Central memory CD8-positive, alpha-beta T cell (primary cell): ENCODE measurements around the gene PPP4C.
A peak's percentile ranks its signal among the peaks of the same experiment; 100 is the strongest.
"Not testable (repeated sequence)": the region's sequence is repeated elsewhere in the genome, so short reads cannot be mapped to it uniquely, and the experiment has no call there.

Experiments
- ATAC-seq: fragments of 150-1000 bp; cut with Tn5 transposase; replicated peaks from 2 replicates; pipeline ENCODE4 v1.10.0; 2022; ENCODE audit warnings: mild to moderate bottlenecking, moderate FRiP score, moderate number of reproducible peaks; ENCODE audit not compliant: poor library complexity, severe bottlenecking; ENCODE audit errors: extremely low read depth
- DNase-seq, 2 donors: peaks; one replicate each; pipeline ENCODE4 v3.0.0; 2021; ENCODE audit warnings: low spot score in 2 of 2
- H3K27ac Mint-ChIP-seq: one replicate; pipeline ENCODE4 v1.8.0; 2022; ENCODE audit warnings: low read depth, mild to moderate bottlenecking, moderate library complexity, mixed read lengths
- H3K27me3 Mint-ChIP-seq: one replicate; pipeline ENCODE4 v1.8.0; 2022; ENCODE audit warnings: mixed read lengths
- H3K36me3 Mint-ChIP-seq: one replicate; pipeline ENCODE4 v1.8.0; 2022; ENCODE audit warnings: mild to moderate bottlenecking, moderate library complexity, mixed read lengths; ENCODE audit not compliant: insufficient read depth
- H3K4me1 Mint-ChIP-seq: one replicate; pipeline ENCODE4 v1.8.0; 2022; ENCODE audit warnings: mixed read lengths
- H3K4me3 Mint-ChIP-seq: one replicate; pipeline ENCODE4 v1.8.0; 2022; ENCODE audit warnings: mild to moderate bottlenecking, moderate library complexity, mixed read lengths
- H3K9me3 Mint-ChIP-seq: one replicate; pipeline ENCODE4 v1.8.0; 2022; ENCODE audit warnings: mixed read lengths

The PPP4C gene

DNA sequence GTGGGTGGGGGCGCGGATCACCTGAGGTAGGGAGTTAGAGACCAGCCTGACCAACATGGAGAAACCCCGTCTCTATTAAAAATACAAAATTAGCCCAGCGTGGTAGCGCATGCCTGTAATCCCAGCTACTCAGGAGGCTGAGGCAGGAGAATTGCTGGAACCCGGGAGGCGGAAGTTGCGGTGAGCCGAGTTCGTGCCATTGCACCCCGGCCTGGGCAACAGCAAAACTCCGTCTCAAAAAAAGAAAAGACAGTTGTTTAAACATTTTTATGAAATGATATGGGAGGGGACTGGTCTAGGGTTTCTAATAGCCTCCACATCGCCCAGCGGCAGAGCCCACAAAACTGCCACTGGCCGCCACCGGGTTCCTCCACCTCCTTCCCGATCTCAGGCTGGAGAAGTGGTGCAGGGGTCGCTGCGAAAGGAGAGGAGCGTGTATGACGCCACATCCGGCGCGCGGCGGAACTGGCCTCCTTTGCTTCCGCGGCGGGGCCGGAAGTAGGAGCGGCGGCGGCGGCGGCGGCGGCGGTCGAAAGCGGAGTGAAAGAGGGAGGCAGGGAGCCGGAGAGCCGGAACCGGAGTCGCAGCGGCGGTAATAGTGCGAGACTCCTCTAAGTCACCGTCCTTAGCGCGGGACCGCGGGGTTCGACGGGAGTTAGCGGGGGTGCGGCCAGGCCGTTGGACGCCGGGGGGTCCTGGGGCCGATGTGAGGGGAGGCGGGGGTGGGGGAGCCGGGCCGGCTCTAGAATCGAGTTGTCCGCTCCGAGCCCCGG lies at the start of gene PPP4C:
PPP4C (plus strand) TSS at position 492 of the 773 bp plus-strand sequence. CDS start 384 bp downstream, outside the sequence.
- Mint-ChIP-seq H3K27me3 (no peaks in the 10 kb centered on the region), H3K36me3 (peaks cover 43% of the 10 kb centered on the region), H3K27ac (peak within 1 kb of the TSS; percentile 93), H3K4me3 (peak within 1 kb of the TSS; percentile 89), H3K4me1 (peaks cover 29% of the 10 kb centered on the region), H3K9me3 (no peaks in the 10 kb centered on the region)
- ATAC-seq (peak; percentile 92), DNase-seq (peak; percentile 78 to 84)

DNA sequence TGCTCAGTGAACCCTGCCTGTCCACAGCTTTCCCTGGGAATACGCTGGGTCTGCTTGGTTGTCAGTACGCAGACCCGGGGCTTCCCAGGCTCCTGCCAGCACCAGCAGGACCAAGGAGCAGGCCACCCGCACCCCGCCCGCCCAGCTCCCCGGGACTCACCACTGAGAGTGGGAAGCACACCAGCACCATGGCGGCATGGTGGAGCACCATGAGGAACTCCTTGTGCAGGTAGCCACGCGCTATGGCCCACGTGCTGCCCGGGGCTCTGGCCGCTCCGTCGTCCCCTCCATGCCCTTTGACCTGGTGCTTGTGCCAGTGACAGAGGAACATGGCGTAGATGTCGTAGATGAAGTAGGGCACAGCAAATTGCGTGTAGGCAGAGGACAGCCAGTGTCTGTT lies 49.3 kb upstream of the PPP4C start:
- Mint-ChIP-seq H3K4me1 (peaks cover 17% of the 10 kb centered on the region), H3K9me3 (no peaks in the 10 kb centered on the region), H3K27me3 (peaks cover 69% of the 10 kb centered on the region), H3K36me3 (no peaks in the 10 kb centered on the region), H3K4me3 (no peak overlapping the region), H3K27ac (no peak overlapping the region)
- no peak for ATAC-seq
- no peak for DNase-seq

DNA sequence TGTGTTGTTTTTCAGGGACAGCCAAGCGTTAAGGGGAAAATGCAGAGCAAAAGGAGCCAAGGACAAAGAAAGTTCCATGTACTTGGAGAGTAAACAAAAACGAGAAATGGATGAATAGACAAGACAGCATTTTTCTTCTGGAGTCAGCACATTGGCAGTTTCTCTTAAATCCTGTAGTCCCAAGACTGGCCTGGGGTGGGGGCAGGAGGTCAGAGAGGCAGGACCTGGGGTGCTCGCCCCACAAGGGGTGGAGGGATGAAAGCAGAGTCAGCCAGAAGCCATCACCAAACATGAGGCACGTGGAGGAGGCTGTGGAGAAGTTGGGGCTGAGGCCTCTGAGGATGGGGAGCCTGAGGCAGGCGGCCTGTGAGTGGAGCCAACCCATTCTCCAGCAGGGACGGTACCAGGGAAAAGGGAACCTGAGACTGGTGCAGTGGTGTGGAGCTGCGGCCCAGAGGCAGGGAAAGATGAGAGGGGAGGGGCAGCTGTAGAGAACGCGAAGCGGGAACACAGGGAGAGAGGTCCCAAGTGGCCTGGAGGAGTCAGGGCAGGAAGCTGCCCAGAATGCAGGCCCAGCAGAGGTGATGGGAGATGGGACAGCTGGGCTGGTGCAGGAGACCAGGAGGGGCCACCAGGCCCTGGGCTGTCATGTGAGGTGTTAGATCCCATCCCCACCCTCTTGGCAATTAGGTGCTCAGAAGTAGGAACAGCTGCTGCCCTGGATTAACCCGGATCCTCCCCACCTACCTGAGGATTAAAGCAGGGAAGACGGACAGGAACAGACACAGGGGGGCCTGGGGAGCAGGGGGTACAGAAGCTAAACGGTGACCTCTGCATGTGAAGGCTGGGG lies 48.0 kb upstream of the PPP4C start:
- no peak for DNase-seq
- Mint-ChIP-seq H3K4me1 (peaks cover 17% of the 10 kb centered on the region), H3K4me3 (no peak overlapping the region), H3K9me3 (no peaks in the 10 kb centered on the region), H3K36me3 (peaks cover 2% of the 10 kb centered on the region), H3K27ac (no peak overlapping the region), H3K27me3 (peaks cover 83% of the 10 kb centered on the region)
- no peak for ATAC-seq

DNA sequence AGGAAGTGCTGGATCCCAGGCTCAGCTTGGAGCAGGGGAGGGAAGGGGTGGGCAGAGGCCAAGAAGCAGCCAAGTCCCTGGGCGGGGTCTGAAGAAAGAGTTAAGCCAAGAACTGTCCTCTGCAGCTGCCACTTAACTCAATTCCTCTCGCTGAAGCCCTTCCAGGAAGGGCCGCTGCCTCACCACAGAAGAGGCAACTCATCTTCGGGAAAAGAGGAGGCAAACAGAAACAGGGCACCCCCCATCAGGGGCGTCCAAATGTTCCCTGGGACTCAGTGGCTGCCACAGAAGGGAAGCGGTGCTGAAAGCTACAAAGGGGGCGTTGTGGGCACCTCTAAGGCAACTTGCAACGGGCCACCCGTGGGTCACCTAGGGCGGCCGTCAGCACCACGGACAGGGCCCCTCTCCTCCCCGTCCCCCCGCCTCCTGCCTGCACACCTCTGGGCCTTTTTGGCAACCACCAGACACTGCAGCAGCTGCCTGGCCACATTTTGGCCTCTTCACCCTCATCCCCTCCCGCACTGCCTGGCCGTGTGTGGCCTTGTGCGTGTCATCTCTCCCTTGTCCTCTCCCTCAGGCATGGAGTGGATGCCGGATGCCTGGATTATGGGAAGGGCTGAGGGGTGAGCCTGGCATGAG lies 47.2 kb upstream of the PPP4C start:
- Mint-ChIP-seq H3K36me3 (peaks cover 2% of the 10 kb centered on the region), H3K4me1 (peaks cover 17% of the 10 kb centered on the region), H3K27ac (no peak overlapping the region), H3K27me3 (peaks cover 78% of the 10 kb centered on the region), H3K4me3 (no peak overlapping the region), H3K9me3 (no peaks in the 10 kb centered on the region)
- no peak for DNase-seq
- ATAC-seq: no peak

DNA sequence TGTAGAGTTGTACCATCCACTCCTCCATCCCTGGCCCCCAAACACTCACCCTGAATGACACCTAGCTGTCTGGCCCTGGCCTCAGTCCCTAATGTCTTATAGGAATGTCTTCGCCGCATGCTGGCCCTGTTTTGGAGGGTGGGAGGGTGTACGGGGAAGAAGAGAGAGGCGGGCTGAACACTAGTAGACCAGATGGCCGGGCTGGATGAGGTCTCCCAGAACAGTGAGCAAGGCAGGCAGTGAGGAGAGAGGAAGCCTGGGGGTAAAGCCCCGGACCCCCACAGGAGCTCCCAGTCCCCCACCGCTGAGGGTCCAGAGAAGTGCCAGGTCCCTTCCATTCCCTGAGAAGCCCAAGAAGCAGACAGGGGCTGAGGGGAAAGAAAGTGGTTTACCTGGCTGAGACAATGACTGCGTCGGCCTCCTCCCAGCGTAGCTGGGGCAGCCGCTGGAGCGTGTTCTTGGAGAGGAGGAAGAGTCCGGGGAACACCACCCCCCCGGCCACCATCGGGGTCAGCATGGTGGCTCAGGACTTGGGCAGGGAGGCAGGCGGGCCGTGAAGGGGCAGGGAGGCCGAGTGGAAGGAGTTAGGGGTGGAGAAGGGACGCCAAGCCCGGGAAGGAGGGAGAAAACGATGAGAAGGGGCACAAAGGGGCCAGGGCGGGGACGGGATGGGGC lies 45.6 kb upstream of the PPP4C start:
- ATAC-seq (no peak), DNase-seq (no peak)
- Mint-ChIP-seq H3K27me3 (peaks cover 79% of the 10 kb centered on the region), H3K36me3 (peaks cover 2% of the 10 kb centered on the region), H3K4me1 (peaks cover 17% of the 10 kb centered on the region), H3K4me3 (peak overlapping the region; percentile 56), H3K9me3 (no peaks in the 10 kb centered on the region), H3K27ac (no peak overlapping the region)

DNA sequence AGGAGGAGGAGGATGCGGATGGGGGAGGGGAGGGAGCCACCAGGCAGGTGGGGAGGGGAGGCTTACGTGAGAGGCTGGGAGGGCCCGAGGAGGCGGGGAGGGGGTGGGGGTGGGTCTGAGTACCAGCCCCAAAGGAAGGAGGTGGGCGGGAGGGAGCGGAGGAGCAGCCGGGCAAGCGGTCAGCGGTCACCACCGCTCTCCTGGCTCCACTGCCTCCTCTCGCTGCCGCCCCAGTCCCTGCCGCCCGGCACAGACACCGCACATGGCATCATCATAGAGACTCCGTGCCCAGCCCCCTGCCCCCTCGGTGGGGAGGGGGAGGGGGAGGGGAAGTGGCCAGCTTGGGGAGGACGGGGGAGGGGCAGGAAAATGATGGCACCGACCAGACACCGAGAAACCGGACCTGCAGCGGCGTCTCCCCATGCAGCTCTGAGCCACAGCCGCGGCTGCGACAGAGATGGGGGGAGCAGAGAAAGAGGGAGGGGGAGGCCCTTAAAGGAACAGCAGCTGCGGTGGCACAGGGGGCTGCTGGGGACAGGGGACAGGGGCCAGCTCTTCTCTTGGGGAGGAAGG lies 44.9 kb upstream of the PPP4C start, which contains the start of gene TLCD3B:
TLCD3B (minus strand) TSS at position 431 of the 573 bp plus-strand sequence. CDS start 744 bp downstream, outside the sequence.
- Mint-ChIP-seq H3K27me3 (peaks cover 82% of the 10 kb centered on the region), H3K4me3 (peak within 1 kb of the TSS; percentile 56), H3K36me3 (peaks cover 2% of the 10 kb centered on the region), H3K4me1 (peaks cover 17% of the 10 kb centered on the region), H3K9me3 (no peaks in the 10 kb centered on the region), H3K27ac (no peak within 1 kb of the TSS)
- ATAC-seq: no peak
- DNase-seq: no peak

DNA sequence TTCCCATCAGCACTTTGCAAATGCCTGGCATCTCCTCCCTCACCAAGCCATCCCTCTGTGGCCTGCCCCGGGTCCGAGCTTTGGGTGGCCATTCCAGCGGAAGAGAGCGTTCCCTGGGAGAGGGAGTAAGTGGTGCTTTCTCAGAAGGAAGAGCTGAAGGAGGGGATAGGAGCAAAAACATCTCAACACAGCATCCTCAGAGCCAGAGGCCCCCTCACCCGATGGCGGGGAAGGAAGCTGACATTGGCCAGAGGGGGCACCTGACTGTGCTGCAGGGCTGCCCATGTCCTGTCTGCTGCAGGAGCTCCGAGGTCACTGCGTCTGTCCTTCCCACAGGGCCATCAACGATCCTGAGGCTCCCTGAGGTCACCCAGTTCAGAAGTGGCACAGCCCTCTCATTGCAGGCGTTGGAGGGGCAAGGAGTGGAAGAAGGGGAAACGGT lies 44.3 kb upstream of the PPP4C start:
- Mint-ChIP-seq H3K36me3 (peaks cover 2% of the 10 kb centered on the region), H3K4me3 (no peak overlapping the region), H3K27ac (no peak overlapping the region), H3K9me3 (no peaks in the 10 kb centered on the region), H3K27me3 (peaks cover 77% of the 10 kb centered on the region), H3K4me1 (peaks cover 17% of the 10 kb centered on the region)
- no peak for ATAC-seq
- DNase-seq: no peak

DNA sequence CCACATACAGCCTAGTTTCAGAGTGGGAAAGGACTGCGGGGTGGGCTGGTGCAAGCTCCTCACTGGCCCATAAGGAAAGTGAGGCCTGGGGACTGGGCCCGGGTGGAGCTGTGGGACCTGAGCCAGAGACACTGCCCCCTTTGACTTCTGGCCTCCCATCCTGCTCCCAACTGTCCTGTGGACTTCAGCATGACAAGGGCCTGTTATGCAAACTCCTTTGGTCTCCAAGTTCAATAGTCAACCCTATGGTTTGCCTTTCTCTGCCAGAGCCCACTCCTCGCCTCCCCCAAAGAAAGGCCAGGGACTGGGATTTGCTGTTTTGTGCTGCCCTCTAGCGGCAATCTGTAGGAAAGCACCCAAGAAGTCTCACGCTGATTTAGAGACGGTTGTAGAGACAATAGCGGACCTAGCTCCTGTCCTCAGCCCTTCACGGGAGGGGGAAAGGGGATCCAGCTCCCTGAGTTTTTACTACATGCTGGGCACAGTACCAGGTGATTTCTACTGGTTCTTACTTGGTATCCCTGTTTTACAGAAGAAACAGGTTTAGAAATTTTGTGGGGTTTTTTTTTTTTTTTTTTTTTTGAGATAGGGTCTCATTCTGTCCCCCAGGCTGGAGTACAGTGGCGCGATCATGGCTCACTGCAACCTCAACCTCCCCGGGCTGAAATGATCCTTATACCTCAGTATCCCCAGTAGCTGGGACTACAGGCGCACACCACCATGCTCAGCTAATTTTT lies 43.5 kb upstream of the PPP4C start:
- no peaks in the 10 kb centered on the region for H3K9me3 Mint-ChIP-seq
- H3K27me3 Mint-ChIP-seq: peaks cover 70% of the 10 kb centered on the region
- no peak overlapping the region for H3K27ac Mint-ChIP-seq
- H3K36me3 Mint-ChIP-seq: peaks cover 2% of the 10 kb centered on the region
- peak; percentile 52 for ATAC-seq
- H3K4me1 Mint-ChIP-seq: peaks cover 17% of the 10 kb centered on the region
- no peak overlapping the region for H3K4me3 Mint-ChIP-seq
- peak; percentile 45 to 53 for DNase-seq

DNA sequence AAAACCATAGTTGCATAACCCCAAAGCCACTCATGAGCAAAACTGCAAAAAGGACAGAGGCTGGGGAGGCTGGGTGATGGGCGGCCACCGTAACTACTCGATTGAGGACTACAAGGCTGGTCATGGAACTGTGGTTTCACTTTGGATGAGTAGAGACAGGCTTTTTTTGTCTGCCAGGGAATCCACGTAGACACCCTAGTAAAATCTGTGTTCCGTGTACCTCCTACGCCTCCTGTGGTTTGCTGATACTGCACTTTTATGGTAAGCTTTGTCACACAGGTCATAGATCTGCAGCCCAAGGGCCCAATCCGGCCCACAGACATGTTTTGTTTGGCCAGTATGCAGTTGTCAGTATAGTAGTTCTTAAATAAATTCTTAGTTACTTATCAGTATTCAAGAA lies 42.5 kb upstream of the PPP4C start:
- H3K4me1 Mint-ChIP-seq: peaks cover 9% of the 10 kb centered on the region
- no peaks in the 10 kb centered on the region for H3K9me3 Mint-ChIP-seq
- no peak overlapping the region for H3K4me3 Mint-ChIP-seq
- H3K27me3 Mint-ChIP-seq: peaks cover 59% of the 10 kb centered on the region
- DNase-seq (no peak), ATAC-seq (no peak)
- peaks cover 2% of the 10 kb centered on the region for H3K36me3 Mint-ChIP-seq
- no peak overlapping the region for H3K27ac Mint-ChIP-seq

DNA sequence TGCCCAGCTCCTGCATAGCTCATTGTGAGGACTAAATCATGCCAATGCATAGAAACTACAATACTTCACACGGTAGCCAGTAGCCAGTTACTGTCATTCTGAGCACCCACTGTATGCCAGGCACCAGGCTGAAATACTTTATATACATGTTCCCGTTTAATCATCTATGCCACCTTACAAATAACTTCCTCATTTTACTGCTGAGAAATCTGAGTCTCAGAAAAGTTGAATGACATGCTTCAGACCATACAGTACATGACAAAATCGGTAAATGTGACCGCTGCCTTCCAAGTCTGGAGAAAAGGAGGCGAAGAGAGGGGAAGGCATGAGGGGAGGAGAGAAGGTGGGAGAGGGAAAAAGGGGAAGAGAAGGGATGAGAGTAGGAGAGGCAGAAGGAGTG lies 35.6 kb upstream of the PPP4C start:
- H3K9me3 Mint-ChIP-seq: no peaks in the 10 kb centered on the region
- no peak overlapping the region for H3K4me3 Mint-ChIP-seq
- no peak for DNase-seq
- H3K36me3 Mint-ChIP-seq: no peaks in the 10 kb centered on the region
- no peak overlapping the region for H3K27ac Mint-ChIP-seq
- H3K27me3 Mint-ChIP-seq: peaks cover 8% of the 10 kb centered on the region
- no peaks in the 10 kb centered on the region for H3K4me1 Mint-ChIP-seq
- no peak for ATAC-seq

DNA sequence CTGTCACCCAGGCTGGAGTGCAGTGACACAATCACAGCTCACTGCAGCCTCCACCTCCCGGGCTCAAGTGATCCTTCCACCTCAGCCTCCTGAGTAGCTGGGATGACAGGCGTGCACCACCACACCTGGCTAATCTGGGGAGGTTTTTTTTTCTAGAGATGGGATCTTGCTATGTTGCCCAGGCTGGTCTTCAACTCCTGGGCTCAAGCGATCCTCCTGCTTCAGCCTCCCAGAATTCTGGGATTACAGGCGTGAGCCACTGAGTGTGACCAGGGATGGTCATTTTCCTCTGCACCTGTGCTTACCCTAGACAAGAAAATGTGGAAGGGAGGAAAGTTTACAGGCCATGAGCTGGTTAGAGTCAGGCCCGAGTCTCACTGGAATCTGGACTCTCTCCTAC lies 35.1 kb upstream of the PPP4C start:
- H3K27me3 Mint-ChIP-seq, H3K36me3 Mint-ChIP-seq, DNase-seq, H3K9me3 Mint-ChIP-seq, ATAC-seq, H3K27ac Mint-ChIP-seq, H3K4me3 Mint-ChIP-seq, H3K4me1 Mint-ChIP-seq: not testable (repeated sequence)
